Measurements from ENCODE around the gene FRMD1.

- TF ChIP-seq POLR2A (IDR thresholded peaks at IDR 0.05) (no peak), CTCF (IDR thresholded peaks at IDR 0.05) (no peak)
Measured at GRCh38 chr6:168117942-168118341, 38.9 kb upstream of the FRMD1 start.
